Stimulated activated CD4-positive, alpha-beta T cell treated with anti-CD3 and anti-CD28 coated beads, Interleukin-4, amount 100 ng/mL, for 4 hours (primary cell): ENCODE measurements around the gene PKD1L1.
"Not testable (repeated sequence)": the region's sequence is repeated elsewhere in the genome, so short reads cannot be mapped to it uniquely, and the experiment has no call there.

Experiments
- DNase-seq, 2 experiments: peaks; one replicate each; pipeline ENCODE4 v3.0.0-alpha.2; 2020

Gene PKD1L1

GRCh38 chr7:47758546-47758945 lies 189.7 kb downstream of the PKD1L1 start:
- DNase-seq: no peak

- no peak for DNase-seq
These were observed 190.3 kb downstream of the PKD1L1 start for GRCh38 chr7:47757921-47758411.

GRCh38 chr7:47756636-47757035 lies 191.6 kb downstream of the PKD1L1 start:
- DNase-seq: no peak

- DNase-seq: no peak
These were observed 193.0 kb downstream of the PKD1L1 start for GRCh38 chr7:47755248-47755647.

- DNase-seq: not testable (repeated sequence)
These were observed 196.5 kb downstream of the PKD1L1 start for GRCh38 chr7:47751724-47752123.

- DNase-seq: no peak
These were observed 197.2 kb downstream of the PKD1L1 start for GRCh38 chr7:47751043-47751442.

GRCh38 chr7:47748041-47748440 lies 200.2 kb downstream of the PKD1L1 start:
- no peak for DNase-seq

- no peak for DNase-seq
These were observed 201.1 kb downstream of the PKD1L1 start for GRCh38 chr7:47747160-47747559.

GRCh38 chr7:47746468-47746867 lies 201.8 kb downstream of the PKD1L1 start:
- DNase-seq: no peak

- no peak for DNase-seq
These were observed 203.4 kb downstream of the PKD1L1 start for GRCh38 chr7:47744883-47745282.

GRCh38 chr7:47743965-47744591 lies 204.2 kb downstream of the PKD1L1 start:
- DNase-seq: no peak

GRCh38 chr7:47741984-47742383 lies 206.3 kb downstream of the PKD1L1 start:
- DNase-seq: no peak

- no peak for DNase-seq
These were observed 208.4 kb downstream of the PKD1L1 start for GRCh38 chr7:47739891-47740290.

- no peak for DNase-seq
These were observed 208.9 kb downstream of the PKD1L1 start for GRCh38 chr7:47739301-47739875.

GRCh38 chr7:47738563-47739166 lies 209.6 kb downstream of the PKD1L1 start:
- DNase-seq: no peak

GRCh38 chr7:47737601-47738000 lies 210.7 kb downstream of the PKD1L1 start:
- DNase-seq: no peak

GRCh38 chr7:47735431-47736345 lies 212.6 kb downstream of the PKD1L1 start:
- DNase-seq: no peak

GRCh38 chr7:47734949-47735291 lies 213.3 kb downstream of the PKD1L1 start:
- no peak for DNase-seq

GRCh38 chr7:47734287-47734948 lies 213.8 kb downstream of the PKD1L1 start:
- no peak for DNase-seq

GRCh38 chr7:47730142-47730541 lies 218.1 kb downstream of the PKD1L1 start:
- DNase-seq: no peak

- DNase-seq: no peak
These were observed 222.1 kb downstream of the PKD1L1 start for GRCh38 chr7:47726047-47726726.
